DOHH2 (cell line): Measurements from ENCODE around the gene TTC28.

Source experiments
- H3F3A ChIP-seq: fragments of 200-600 bp; sonication (generic), shearing (Covaris generic); 2 replicates; pipeline ENCODE4 v1.6.0; 2016; ENCODE audit warnings: antibody characterized with exemption, mild to moderate bottlenecking; ENCODE audit not compliant: control insufficient read depth, insufficient read depth
- H3K27ac ChIP-seq: fragments of 200-600 bp; sonication (generic); 2 replicates; pipeline ENCODE4 v1.5.1; 2014; ENCODE audit warnings: low read depth, mild to moderate bottlenecking, low read length, moderate library complexity
- H3K27me3 ChIP-seq: fragments of 200-600 bp; sonication (generic); 2 replicates; pipeline ENCODE4 v1.6.1; 2014; ENCODE audit warnings: mild to moderate bottlenecking, low read length, mixed read lengths; ENCODE audit not compliant: control insufficient read depth
- H3K36me3 ChIP-seq: fragments of 200-600 bp; sonication (generic); 2 replicates; pipeline ENCODE4 v1.6.1; 2014; ENCODE audit warnings: mild to moderate bottlenecking, low read length, moderate library complexity, mixed read lengths; ENCODE audit not compliant: control insufficient read depth
- H3K4me1 ChIP-seq: fragments of 200-600 bp; sonication (generic); 2 replicates; pipeline ENCODE4 v1.6.1; 2014; ENCODE audit warnings: mild to moderate bottlenecking, low read length, mixed read lengths; ENCODE audit not compliant: control insufficient read depth
- H3K4me2 ChIP-seq: fragments of 200-600 bp; sonication (generic); 2 replicates; pipeline ENCODE4 v1.6.0; 2014; ENCODE audit warnings: mild to moderate bottlenecking, low read length, moderate library complexity
- H3K4me3 ChIP-seq: fragments of 200-600 bp; sonication (generic); 2 replicates; pipeline ENCODE4 v1.5.1; 2014; ENCODE audit warnings: mild to moderate bottlenecking, low read length, mixed read lengths
- H3K79me2 ChIP-seq: fragments of 200-600 bp; sonication (generic); 2 replicates; pipeline ENCODE4 v1.6.1; 2014; ENCODE audit warnings: mild to moderate bottlenecking, low read length, mixed read lengths; ENCODE audit not compliant: control insufficient read depth
- H3K9me2 ChIP-seq: fragments of 200-600 bp; sonication (generic); replicated peaks from 2 replicates; pipeline ENCODE4 v1.6.1; 2014; ENCODE audit warnings: mild to moderate bottlenecking, low read length, mixed read lengths; ENCODE audit not compliant: control insufficient read depth
- H3K9me3 ChIP-seq: fragments of 200-600 bp; sonication (generic); 2 replicates; pipeline ENCODE4 v1.6.1; 2014; ENCODE audit warnings: antibody characterized with exemption, low read length, mixed read lengths; ENCODE audit not compliant: control insufficient read depth, insufficient read depth
- H4K20me1 ChIP-seq: fragments of 200-600 bp; sonication (generic); 2 replicates; pipeline ENCODE4 v1.6.0; 2014; ENCODE audit warnings: low read depth, mild to moderate bottlenecking, antibody characterized with exemption, low read length, moderate library complexity; ENCODE audit not compliant: control insufficient read depth, insufficient read depth
- EZH2phosphoT487 ChIP-seq: fragments of 200-600 bp; sonication (generic); IDR thresholded peaks from 2 replicates; pipeline ENCODE4 v1.6.1; 2017; ENCODE audit warnings: borderline replicate concordance, mild to moderate bottlenecking, antibody characterized with exemption, low read length, moderate library complexity, mixed read lengths
- TF ChIP-seq, protein P1 (sequence below): fragments of 200-600 bp; sonication (generic); IDR thresholded peaks from one replicate; pipeline ENCODE4 v1.5.1; 2014; ENCODE audit warnings: antibody characterized with exemption, mild to moderate bottlenecking, low read depth, low read length; ENCODE audit not compliant: poor library complexity, severe bottlenecking

Gene TTC28

DNA sequence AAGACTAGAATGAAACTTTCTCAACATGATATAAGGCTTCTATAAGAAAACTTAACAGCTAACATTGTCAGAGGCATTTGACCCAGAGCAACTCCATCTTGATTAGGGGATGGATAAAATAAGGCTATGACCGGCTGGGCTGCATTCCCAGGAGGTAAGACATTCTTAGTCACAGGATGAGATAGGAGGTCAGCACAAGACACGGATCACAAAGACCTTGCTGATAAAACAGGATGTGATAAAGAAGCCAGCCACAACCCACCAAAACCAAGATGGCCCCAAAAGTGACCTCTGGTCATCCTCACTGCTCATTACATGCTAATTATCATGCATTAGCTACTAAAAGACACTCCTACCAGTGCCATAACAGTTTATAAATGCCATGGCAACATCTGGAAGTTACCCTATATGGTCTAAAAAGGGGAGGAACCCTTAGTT lies 135.2 kb downstream of the TTC28 start:
- TF ChIP-seq, protein P1, sequence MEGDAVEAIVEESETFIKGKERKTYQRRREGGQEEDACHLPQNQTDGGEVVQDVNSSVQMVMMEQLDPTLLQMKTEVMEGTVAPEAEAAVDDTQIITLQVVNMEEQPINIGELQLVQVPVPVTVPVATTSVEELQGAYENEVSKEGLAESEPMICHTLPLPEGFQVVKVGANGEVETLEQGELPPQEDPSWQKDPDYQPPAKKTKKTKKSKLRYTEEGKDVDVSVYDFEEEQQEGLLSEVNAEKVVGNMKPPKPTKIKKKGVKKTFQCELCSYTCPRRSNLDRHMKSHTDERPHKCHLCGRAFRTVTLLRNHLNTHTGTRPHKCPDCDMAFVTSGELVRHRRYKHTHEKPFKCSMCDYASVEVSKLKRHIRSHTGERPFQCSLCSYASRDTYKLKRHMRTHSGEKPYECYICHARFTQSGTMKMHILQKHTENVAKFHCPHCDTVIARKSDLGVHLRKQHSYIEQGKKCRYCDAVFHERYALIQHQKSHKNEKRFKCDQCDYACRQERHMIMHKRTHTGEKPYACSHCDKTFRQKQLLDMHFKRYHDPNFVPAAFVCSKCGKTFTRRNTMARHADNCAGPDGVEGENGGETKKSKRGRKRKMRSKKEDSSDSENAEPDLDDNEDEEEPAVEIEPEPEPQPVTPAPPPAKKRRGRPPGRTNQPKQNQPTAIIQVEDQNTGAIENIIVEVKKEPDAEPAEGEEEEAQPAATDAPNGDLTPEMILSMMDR, result no peak
- no peak for TF ChIP-seq EZH2phosphoT487
- no peaks in the 10 kb centered on the region for H4K20me1 ChIP-seq

DNA sequence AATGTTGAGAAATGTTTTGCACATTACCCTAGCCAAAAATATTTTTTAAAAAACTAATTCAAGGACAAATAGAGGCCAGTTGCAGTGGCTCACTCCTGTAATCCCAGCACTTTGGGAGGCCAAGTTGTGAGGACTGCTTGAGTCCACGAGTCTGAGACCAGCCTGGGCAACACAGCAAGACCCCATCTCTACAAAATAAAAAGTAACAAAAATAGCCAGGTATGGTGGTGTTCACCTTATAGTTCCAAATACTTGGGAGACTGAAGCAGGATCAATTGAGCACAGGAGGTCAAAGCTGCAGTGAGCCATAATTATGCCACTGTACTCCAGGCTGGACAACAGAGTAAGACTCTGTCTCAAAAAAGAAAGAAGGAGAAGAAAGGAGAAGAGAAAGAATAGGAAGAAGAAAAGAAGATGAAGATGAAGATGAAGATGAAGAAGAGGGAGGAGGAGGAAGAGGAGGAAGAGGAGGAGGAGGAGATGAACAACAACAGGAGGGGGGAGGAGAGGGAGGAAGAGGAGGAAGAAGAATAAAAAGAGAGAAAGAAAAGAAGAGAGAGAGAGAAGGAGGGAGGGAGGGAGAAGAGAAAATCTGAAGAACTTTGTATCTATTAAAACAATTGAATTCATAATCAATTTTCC lies 136.5 kb downstream of the TTC28 start:
- H3K27ac ChIP-seq, result no peak overlapping the region
- H3K27me3 ChIP-seq, result no peaks in the 10 kb centered on the region
- H3K79me2 ChIP-seq, result no peaks in the 10 kb centered on the region
- H3F3A ChIP-seq, result no peaks in the 10 kb centered on the region
- H3K36me3 ChIP-seq, result no peaks in the 10 kb centered on the region
- no peak overlapping the region for H3K4me2 ChIP-seq
- no peak overlapping the region for H3K4me3 ChIP-seq
- TF ChIP-seq, protein P1, result no peak
- TF ChIP-seq EZH2phosphoT487, result no peak
- no peaks in the 10 kb centered on the region for H3K9me2 ChIP-seq
- H3K9me3 ChIP-seq, result no peaks in the 10 kb centered on the region
- H4K20me1 ChIP-seq, result no peaks in the 10 kb centered on the region
- H3K4me1 ChIP-seq, result no peaks in the 10 kb centered on the region

More for the DNA sequence above, 135.2 kb downstream of the TTC28 start:
- no peaks in the 10 kb centered on the region for H3K9me2 ChIP-seq
- no peak overlapping the region for H3K4me2 ChIP-seq
- no peaks in the 10 kb centered on the region for H3F3A ChIP-seq
- no peaks in the 10 kb centered on the region for H3K79me2 ChIP-seq
- no peaks in the 10 kb centered on the region for H3K9me3 ChIP-seq
- H3K4me1 ChIP-seq, result no peaks in the 10 kb centered on the region
- H3K27ac ChIP-seq, result no peak overlapping the region
- no peaks in the 10 kb centered on the region for H3K27me3 ChIP-seq
- H3K36me3 ChIP-seq, result no peaks in the 10 kb centered on the region
- H3K4me3 ChIP-seq, result no peak overlapping the region

GRCh38 chr22:28541137-28541536 lies 138.5 kb downstream of the TTC28 start:
- no peaks in the 10 kb centered on the region for H3K79me2 ChIP-seq
- H3K9me2 ChIP-seq, result no peaks in the 10 kb centered on the region
- no peak overlapping the region for H3K4me2 ChIP-seq
- H3F3A ChIP-seq, result no peaks in the 10 kb centered on the region
- H3K27ac ChIP-seq, result no peak overlapping the region
- no peak overlapping the region for H3K4me3 ChIP-seq
- H3K27me3 ChIP-seq, result no peaks in the 10 kb centered on the region
- H4K20me1 ChIP-seq, result no peaks in the 10 kb centered on the region
- no peaks in the 10 kb centered on the region for H3K9me3 ChIP-seq
- no peaks in the 10 kb centered on the region for H3K36me3 ChIP-seq
- H3K4me1 ChIP-seq, result no peaks in the 10 kb centered on the region
- no peak for TF ChIP-seq EZH2phosphoT487
- TF ChIP-seq, protein P1, result no peak
